GM20431 (cell line): Measurements from ENCODE around the gene KLC1.
"Not testable (repeated sequence)": the region's sequence is repeated elsewhere in the genome, so short reads cannot be mapped to it uniquely, and the experiment has no call there.

Source experiments
- in situ Hi-C: fragments of 300-500 bp; cut with MseI, MboI; formaldehyde crosslinking; loops from one replicate; pipeline ENCODE4 v1.15.0; 2020; ENCODE audit warnings: low sequenced_read_pairs; ENCODE audit not compliant: unreplicated experiment

The KLC1 gene

GRCh38 chr14:103686831-103687485, 57.9 kb downstream of the KLC1 start:
- in situ Hi-C loops, result no loop called here

DNA sequence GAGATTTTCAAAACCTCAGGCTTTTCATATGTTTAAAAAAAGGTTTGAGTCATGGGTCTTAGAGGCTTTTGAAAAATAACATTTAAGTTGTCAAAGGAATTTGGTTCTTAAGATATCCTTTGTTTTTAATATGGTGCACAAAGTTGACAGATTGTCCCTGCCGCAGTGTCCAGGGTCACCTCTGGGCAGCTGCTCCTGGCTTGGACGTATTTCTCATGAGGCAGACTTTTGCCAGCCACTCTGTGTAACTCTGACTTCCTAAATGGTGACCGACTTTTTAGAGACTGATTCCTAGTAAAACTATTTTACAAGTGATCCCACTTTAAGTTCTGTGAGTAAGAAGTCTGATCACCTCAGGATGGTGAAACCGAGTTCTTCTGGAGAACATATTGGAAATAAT, 58.7 kb downstream of the KLC1 start:
- in situ Hi-C loops, result no loop called here

- in situ Hi-C loops, result no loop called here
Observed at GRCh38 chr14:103688441-103688840, 59.4 kb downstream of the KLC1 start.

DNA sequence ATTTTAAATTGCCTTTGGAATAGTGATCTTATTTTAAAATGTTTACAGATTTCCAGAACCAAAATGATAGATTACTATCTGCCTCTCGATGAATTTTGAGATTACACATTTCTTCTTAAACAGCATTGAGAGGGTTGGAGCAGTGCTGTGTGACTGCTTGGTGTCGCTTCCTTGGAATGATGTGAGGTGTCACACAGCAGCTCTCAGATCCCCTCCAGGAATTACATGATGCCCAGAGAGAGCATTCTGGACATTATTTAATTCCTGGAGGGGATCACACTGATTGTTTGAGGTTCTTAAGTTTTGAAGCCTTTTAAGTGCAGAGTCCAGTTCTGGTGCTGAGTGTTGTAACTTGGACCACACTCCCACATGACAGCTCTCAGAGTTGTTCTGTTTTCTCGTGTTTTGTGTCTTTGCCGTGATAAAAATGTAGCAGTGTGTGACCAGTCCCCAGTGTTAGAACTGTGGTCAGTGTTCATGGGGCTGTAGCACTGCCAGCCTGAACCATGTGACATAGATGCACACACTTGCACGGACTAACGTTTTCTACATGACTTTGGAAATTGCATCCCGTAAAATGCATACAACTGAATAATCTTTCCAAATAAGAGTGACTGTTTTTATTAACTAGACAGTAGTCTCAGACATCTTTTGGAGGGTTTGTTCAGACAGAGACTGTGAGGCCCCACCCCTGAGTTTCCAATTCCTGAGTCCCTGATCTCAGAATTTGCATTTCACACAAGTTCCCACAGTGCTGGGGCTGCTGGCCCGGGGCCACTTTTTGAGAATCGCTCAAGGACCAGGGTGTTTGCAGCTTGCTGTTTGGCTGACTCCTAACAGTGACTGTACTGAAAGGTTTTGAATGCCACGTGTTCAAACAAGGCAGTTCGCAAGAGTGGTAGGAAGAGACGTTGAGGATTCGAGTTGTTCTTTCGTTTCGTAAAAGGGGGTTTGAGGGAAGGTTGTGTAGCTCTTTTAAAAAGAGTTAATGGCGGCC, 60.2 kb downstream of the KLC1 start:
- in situ Hi-C loops, result no loop called here

DNA sequence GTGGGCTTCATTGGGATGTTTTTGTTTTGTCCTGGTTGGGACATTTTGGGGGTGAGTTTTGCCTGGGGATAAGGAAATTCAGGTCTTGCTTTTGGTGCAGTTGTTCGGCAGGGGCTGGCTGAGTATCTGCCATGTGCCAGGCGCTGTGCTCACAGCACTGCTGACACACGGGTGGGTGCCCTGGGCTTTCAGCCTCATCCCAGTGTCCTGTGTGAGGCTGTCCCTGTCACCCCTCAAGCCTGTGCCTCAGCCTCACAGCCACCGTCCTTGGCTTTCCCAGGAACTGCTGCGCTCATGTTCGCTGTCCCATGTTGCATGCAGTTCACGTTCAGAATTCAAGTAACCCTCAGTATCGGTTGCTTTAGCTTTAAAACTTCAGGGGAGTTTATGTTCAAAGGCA, 61.3 kb downstream of the KLC1 start:
- in situ Hi-C loops, result no loop called here

DNA sequence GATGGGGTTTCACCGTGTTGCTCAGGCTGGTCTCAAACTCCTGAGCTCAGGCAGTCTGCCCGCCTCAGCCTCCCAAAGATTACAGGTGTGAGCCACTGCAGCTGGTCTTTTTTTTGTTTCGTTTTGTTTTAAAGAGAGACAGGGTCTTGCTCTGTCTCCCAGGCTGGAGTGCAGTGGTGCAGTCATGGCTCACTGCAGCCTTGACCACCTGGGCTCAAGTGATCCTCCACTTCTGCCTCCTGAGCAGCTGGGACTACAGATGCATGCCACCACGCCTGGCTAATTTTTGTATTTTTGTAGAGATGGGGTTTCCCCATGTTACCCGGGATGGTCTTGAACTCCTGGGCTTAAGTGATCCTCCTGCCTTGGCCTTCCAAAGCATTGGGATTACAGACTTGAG, 62.6 kb downstream of the KLC1 start:
- in situ Hi-C loops, result not testable (repeated sequence)

GRCh38 chr14:103692159-103692558, 63.1 kb downstream of the KLC1 start:
- in situ Hi-C loops, result no loop called here

GRCh38 chr14:103692871-103693270, 63.9 kb downstream of the KLC1 start:
- in situ Hi-C loops, result no loop called here

DNA sequence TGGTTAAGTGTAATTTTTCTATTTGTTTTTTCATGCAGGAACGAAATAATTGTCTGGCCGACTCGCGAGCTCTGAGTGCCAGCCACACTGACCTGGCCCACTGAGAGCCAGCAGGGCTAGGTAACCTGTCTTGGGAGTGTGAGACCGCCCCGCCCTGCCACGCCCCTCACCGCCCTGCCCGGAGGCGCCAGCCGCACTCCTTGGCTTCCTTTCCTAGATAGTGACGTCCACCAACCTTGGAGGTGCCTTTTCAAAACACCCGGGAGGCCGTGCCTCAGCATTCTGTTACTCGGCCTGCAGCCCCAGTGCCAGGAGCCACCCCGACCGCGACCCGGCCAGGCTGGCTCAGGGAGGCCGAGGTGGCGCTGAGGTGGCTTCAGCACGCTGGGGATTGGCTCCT, 64.5 kb downstream of the KLC1 start:
- in situ Hi-C loops, result no loop called here

DNA sequence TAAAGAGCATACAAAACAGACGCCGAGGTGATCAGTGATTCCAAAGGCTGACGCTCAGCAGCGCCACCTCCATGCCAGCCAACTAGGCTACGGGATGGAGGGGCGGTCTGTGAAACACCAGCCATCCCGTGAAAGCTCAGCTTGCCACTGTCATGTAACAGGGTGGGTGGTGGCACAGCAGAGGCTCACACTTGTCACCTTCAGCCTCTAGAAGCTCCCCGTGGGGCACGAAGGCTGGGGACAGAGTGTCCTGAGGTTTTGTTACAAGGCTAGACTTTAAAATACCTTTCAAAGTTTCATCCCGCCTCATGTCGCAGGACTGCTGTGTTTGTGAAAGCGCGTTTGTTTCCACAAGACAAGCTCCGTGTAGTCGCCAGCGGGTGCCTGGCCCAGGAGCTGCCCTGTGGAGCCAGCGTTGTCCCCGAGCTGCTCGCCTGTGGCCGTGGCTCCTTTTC, 65.6 kb downstream of the KLC1 start:
- in situ Hi-C loops, result no loop called here

- in situ Hi-C loops, result no loop called here
Observed at GRCh38 chr14:103695296-103696069, 66.5 kb downstream of the KLC1 start.

DNA sequence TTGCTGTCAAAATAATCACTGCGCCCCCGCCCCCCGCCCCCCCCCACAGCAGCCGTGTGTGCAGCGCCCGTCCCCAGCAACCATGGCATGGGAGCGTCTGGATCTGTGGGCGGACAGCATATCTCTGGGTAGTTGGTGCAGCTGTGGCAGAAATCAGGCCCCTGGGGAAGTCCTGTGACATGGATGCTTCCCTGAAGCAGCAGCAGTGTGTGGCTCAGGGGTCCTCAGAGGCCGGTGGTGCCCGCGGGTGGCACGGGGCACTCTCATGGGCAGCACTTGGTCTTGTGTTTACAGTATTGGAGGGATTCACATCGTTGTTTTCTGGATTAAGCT, 67.0 kb downstream of the KLC1 start:
- in situ Hi-C loops, result no loop called here

DNA sequence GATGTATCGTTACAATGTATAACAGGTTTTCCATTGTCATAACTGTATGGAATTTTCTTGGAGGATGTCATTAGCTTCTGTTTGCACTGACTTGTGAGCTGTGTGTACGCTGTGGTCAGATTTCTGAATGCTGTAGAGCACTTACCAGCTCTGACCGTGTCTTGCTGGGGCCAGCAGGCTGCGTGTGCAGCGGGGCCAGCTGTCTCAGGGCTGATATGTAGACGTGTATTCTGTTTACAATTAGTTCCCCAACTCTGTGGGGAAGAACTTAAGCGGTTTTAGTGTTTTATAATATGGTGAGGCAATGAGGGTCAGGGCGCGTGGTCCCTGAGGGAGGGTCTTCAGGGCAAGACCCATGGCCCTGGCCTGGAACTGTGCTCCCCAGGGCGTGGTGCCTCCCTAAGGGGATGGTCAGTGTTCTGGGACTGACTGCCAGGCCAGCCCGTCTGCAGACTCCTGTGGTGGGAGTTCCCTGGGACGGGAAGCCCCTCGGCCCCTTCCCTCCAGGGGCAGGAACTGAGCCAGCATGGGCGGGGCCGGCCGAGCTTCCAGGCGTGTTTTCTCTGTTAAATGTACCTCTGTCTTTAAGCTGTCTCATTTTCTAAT, 67.6 kb downstream of the KLC1 start:
- in situ Hi-C loops, result no loop called here

GRCh38 chr14:103697206-103697602, 68.2 kb downstream of the KLC1 start:
- in situ Hi-C loops, result no loop called here

DNA sequence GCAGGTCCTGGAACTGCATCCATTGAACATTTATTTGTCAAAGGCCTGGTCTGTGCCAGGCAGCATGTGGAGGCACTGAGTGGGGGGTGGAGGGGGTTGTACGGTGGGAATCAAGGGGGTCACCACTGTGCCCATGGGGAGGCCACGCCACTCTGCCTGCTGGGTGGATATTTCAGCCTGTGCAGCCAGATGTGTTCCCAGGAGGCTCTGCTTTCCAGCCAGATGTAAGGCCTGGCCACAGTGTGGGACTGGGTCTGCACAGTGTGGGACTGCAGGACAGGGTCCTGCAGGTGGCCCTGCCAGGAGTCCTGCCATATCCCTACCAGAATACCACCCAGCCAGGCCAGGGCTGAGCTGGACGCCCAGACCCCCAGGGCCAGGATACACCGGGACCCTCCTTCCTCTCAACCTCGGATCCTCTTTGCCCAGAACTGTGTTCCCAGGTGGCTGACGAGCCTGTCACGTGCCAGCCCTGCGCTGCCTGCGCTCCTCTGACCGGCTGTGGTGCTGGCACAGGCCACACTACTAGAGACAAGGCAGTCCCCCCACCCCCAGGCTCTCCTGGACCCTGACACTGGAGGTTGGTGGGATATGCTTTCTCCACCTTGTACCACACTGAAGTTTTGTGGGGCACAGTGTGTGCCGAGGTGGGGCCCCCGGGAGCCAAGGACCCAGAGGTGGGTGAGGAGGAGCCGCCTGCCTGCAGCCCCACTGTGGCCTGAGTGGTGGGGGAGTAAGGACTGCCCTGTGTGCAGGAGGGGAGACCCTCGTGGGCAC, 68.8 kb downstream of the KLC1 start:
- in situ Hi-C loops, result no loop called here

- in situ Hi-C loops, result no loop called here
Observed at GRCh38 chr14:103698380-103699260, 69.6 kb downstream of the KLC1 start.

GRCh38 chr14:103699261-103699661, 70.2 kb downstream of the KLC1 start:
- in situ Hi-C loops, result no loop called here

GRCh38 chr14:103699901-103700752, 71.1 kb downstream of the KLC1 start:
- in situ Hi-C loops, result no loop called here
